SKM-1 (cell line): Measurements from ENCODE around the gene PRRC2B.

Experiments used
- DNase-seq: peaks from one replicate; lab custom pipeline; 2025; ENCODE audit not compliant: unreplicated experiment; lab: John Stamatoyannopoulos, UW

The PRRC2B gene

GRCh38 chr9:131484560-131485185, 90.8 kb downstream of the PRRC2B start:
- no peak for DNase-seq

- DNase-seq = no peak
Observed at GRCh38 chr9:131485206-131485605, 91.3 kb downstream of the PRRC2B start.

- no peak for DNase-seq
Observed at GRCh38 chr9:131485728-131486422, 92.0 kb downstream of the PRRC2B start.

- DNase-seq = no peak
Observed at GRCh38 chr9:131487001-131487400, 93.1 kb downstream of the PRRC2B start.

GRCh38 chr9:131487621-131488031, 93.7 kb downstream of the PRRC2B start:
- no peak for DNase-seq

GRCh38 chr9:131490514-131490913, 96.6 kb downstream of the PRRC2B start:
- DNase-seq = no peak

- DNase-seq = no peak
Observed at GRCh38 chr9:131491001-131491710, 97.3 kb downstream of the PRRC2B start.

GRCh38 chr9:131492070-131492469, 98.2 kb downstream of the PRRC2B start:
- no peak for DNase-seq

GRCh38 chr9:131494296-131494870, 100.5 kb downstream of the PRRC2B start:
- DNase-seq = no peak

- no peak for DNase-seq
Observed at GRCh38 chr9:131495785-131496184, 101.9 kb downstream of the PRRC2B start.

GRCh38 chr9:131496844-131497405, 103.0 kb downstream of the PRRC2B start:
- DNase-seq = no peak

GRCh38 chr9:131499254-131499767, 105.4 kb downstream of the PRRC2B start:
- DNase-seq = no peak

GRCh38 chr9:131500377-131500776, 106.5 kb downstream of the PRRC2B start:
- no peak for DNase-seq

- DNase-seq = no peak
Observed at GRCh38 chr9:131500939-131501541, 107.2 kb downstream of the PRRC2B start.

GRCh38 chr9:131502781-131503625, 109.1 kb downstream of the PRRC2B start, which contains the start of gene POMT1:
TSS of gene POMT1 (plus strand) at chr9:131502918. CDS start at chr9:131504219, 1,301 bp downstream.
- DNase-seq = no peak

GRCh38 chr9:131503626-131504465, 110.0 kb downstream of the PRRC2B start:
- no peak for DNase-seq

- DNase-seq = no peak
Observed at GRCh38 chr9:131505012-131505411, 111.1 kb downstream of the PRRC2B start.

GRCh38 chr9:131511416-131511815, 117.5 kb downstream of the PRRC2B start:
- DNase-seq = no peak

- DNase-seq = no peak
Observed at GRCh38 chr9:131511880-131512279, 118.0 kb downstream of the PRRC2B start.
